Gastrocnemius medialis (tissue), 4 donors: ENCODE data around the gene CKMT1B.

Experiments used
- POLR2A ChIP-seq, 2 donors: fragments of 450-650 bp; IDR thresholded peaks; one replicate each; pipeline ENCODE4 v1.6.1; 2017; ENCODE audit warnings: antibody characterized with exemption in 2 of 2, mild to moderate bottlenecking in 2 of 2, moderate library complexity in 2 of 2
- TF ChIP-seq, protein P1 (sequence below), 5 experiments: fragments of 450-650 bp in 3 of 5; fragments of 200-600 bp in 2 of 5; sonication (generic) in 2 of 5; IDR thresholded peaks in 4 of 5; conservative IDR thresholded peaks in 1 of 5; 1 replicate in 4 of 5; 2 replicates in 1 of 5; pipeline ENCODE4 v1.5.1; 2016 to 2019; ENCODE audit warnings: antibody characterized with exemption in 5 of 5, mild to moderate bottlenecking in 3 of 5, moderate library complexity in 3 of 5

GRCh38 chr15:43550527-43551363 lies 43.1 kb upstream of the CKMT1B start:
- TF ChIP-seq, protein P1, sequence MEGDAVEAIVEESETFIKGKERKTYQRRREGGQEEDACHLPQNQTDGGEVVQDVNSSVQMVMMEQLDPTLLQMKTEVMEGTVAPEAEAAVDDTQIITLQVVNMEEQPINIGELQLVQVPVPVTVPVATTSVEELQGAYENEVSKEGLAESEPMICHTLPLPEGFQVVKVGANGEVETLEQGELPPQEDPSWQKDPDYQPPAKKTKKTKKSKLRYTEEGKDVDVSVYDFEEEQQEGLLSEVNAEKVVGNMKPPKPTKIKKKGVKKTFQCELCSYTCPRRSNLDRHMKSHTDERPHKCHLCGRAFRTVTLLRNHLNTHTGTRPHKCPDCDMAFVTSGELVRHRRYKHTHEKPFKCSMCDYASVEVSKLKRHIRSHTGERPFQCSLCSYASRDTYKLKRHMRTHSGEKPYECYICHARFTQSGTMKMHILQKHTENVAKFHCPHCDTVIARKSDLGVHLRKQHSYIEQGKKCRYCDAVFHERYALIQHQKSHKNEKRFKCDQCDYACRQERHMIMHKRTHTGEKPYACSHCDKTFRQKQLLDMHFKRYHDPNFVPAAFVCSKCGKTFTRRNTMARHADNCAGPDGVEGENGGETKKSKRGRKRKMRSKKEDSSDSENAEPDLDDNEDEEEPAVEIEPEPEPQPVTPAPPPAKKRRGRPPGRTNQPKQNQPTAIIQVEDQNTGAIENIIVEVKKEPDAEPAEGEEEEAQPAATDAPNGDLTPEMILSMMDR (IDR thresholded peaks at IDR 0.05 in 4 of 5, conservative IDR thresholded peaks at IDR 0.05 in 1 of 5): no peak
- no peak for TF ChIP-seq POLR2A (IDR thresholded peaks at IDR 0.05)
